Progenitor cell of endocrine pancreas (in vitro differentiated cells): ENCODE measurements around the gene FNDC3B. TPM values are rescaled to one million over a fixed set of nuclear protein-coding genes. Genes with fewer than 3 reads are reported as not detected.

Experiments
- DNase-seq: peaks from one replicate; pipeline ENCODE4 v3.0.0; 2021; ENCODE audit warnings: low spot score; ENCODE audit not compliant: unreplicated experiment
- H3K27ac Mint-ChIP-seq: 2 replicates; pipeline ENCODE4 v1.8.0; 2021; ENCODE audit warnings: mild to moderate bottlenecking, moderate library complexity, mixed read lengths
- H3K27me3 Mint-ChIP-seq: 2 replicates; pipeline ENCODE4 v1.8.0; 2021; ENCODE audit warnings: mixed read lengths
- H3K36me3 Mint-ChIP-seq: 2 replicates; pipeline ENCODE4 v1.8.0; 2022; ENCODE audit warnings: mixed read lengths; ENCODE audit not compliant: insufficient read depth
- H3K4me1 Mint-ChIP-seq: 2 replicates; pipeline ENCODE4 v1.8.0; 2021; ENCODE audit warnings: low read depth, mixed read lengths
- H3K4me3 Mint-ChIP-seq: 2 replicates; pipeline ENCODE4 v1.8.0; 2021; ENCODE audit warnings: low read depth, mild to moderate bottlenecking, moderate library complexity, mixed read lengths
- H3K9me3 Mint-ChIP-seq: 2 replicates; pipeline ENCODE4 v1.8.0; 2021; ENCODE audit warnings: low read depth, mixed read lengths
- CTCF ChIP-seq: fragments of 200-600 bp; sonication (generic); IDR thresholded peaks from one replicate; pipeline ENCODE4 v1.5.0; 2021; ENCODE audit warnings: antibody characterized with exemption, mild to moderate bottlenecking; ENCODE audit not compliant: unreplicated experiment
- total RNA-seq: library from RNA; stranded (reverse); gene quantifications from 2 replicates; pipeline ENCODE4 v1.2.1, GENCODE V29; 2021

The FNDC3B gene
- total RNA-seq, 1 donor from 2014 or later = 158 TPM

DNA sequence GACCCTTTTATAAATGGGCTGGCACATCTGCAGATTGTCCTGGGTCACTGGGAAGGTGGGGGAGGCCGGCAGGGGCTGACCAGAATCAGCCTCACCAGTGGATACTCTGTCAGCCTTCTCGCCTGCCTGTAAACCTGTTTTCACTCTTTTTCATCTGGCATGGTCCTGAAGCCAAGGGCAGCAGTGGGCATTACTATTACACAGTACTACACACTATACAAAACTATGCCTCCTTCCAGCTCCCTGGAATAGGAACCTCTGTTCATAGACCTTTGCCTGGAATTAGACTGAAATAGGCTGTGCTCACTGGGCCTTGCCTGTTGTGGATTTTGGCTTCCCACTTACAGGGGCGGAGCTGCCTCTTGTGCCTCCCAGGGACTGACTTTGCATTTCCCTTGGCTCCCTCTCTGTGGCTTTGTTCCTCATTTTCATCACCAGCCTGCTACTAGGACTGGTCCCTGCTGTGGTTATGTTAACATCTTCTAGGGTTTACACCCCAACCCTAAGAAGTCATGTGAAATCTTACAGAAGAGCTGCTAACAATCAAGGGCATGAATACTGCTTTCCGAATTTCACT, 120.7 kb downstream of the FNDC3B start:
- Mint-ChIP-seq H3K27me3 (no peaks in the 10 kb centered on the region), H3K9me3 (no peaks in the 10 kb centered on the region), H3K4me3 (no peak overlapping the region), H3K36me3 (peaks cover 10% of the 10 kb centered on the region), H3K27ac (peak overlapping the region; percentile 43), H3K4me1 (peaks cover 33% of the 10 kb centered on the region)
- DNase-seq = no peak
- TF ChIP-seq CTCF = no peak

- H3K4me3 Mint-ChIP-seq = no peak overlapping the region
- no peak for DNase-seq
- H3K27ac Mint-ChIP-seq = no peak overlapping the region
- peaks cover 21% of the 10 kb centered on the region for H3K4me1 Mint-ChIP-seq
- H3K27me3 Mint-ChIP-seq = no peaks in the 10 kb centered on the region
- H3K36me3 Mint-ChIP-seq = peaks cover 10% of the 10 kb centered on the region
- H3K9me3 Mint-ChIP-seq = no peaks in the 10 kb centered on the region
- TF ChIP-seq CTCF = no peak
Observed at GRCh38 chr3:172161133-172161789, 121.9 kb downstream of the FNDC3B start.

GRCh38 chr3:172161959-172162358, 122.6 kb downstream of the FNDC3B start:
- H3K9me3 Mint-ChIP-seq = no peaks in the 10 kb centered on the region
- peaks cover 14% of the 10 kb centered on the region for H3K4me1 Mint-ChIP-seq
- peaks cover 10% of the 10 kb centered on the region for H3K36me3 Mint-ChIP-seq
- H3K27ac Mint-ChIP-seq = no peak overlapping the region
- DNase-seq = no peak
- no peak for TF ChIP-seq CTCF
- no peaks in the 10 kb centered on the region for H3K27me3 Mint-ChIP-seq
- no peak overlapping the region for H3K4me3 Mint-ChIP-seq

GRCh38 chr3:172163320-172163719, 123.9 kb downstream of the FNDC3B start:
- no peak for DNase-seq
- Mint-ChIP-seq H3K4me3 (no peak overlapping the region), H3K27me3 (no peaks in the 10 kb centered on the region), H3K4me1 (peaks cover 12% of the 10 kb centered on the region), H3K27ac (no peak overlapping the region), H3K9me3 (no peaks in the 10 kb centered on the region), H3K36me3 (peaks cover 8% of the 10 kb centered on the region)
- TF ChIP-seq CTCF = no peak

DNA sequence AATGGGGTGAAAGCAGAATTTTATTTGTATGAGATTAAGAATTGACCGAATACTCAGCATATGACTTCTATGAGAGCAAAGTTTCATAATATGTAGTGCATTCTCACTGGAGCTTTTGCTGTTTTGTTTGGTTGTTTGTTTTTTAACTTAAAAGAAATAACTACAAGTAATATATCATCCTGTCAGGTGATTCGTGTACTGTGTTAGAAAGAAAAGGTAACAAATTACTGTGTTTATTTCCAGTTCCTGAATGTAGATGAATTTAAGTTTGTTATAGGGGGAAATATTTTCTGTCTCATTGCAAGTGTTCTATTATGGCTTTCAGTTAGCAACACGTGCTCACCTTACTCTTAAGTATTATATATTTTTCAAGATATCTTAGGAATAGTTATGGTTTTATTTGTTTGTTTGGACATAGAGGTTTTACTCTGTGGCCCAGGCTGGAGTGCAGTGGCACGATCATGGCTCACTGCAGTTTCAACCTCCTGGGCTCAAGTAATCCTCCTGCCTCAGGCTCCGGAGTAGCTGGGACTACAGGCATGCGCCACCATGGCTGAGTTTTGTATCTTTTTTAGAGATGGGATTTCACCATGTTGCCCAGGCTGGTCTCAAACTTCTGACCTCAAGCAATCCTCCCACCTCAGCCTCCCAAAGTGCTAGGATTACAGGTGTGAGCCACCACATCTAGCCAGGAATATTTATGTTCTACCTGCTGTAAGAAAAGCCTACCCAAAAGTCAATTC, 125.4 kb downstream of the FNDC3B start:
- H3K27me3 Mint-ChIP-seq = no peaks in the 10 kb centered on the region
- H3K36me3 Mint-ChIP-seq = peaks cover 11% of the 10 kb centered on the region
- H3K4me1 Mint-ChIP-seq = peaks cover 13% of the 10 kb centered on the region
- TF ChIP-seq CTCF = no peak
- DNase-seq = no peak
- no peaks in the 10 kb centered on the region for H3K9me3 Mint-ChIP-seq
- no peak overlapping the region for H3K27ac Mint-ChIP-seq
- H3K4me3 Mint-ChIP-seq = no peak overlapping the region
